Progenitor cell of endocrine pancreas (in vitro differentiated cells): ENCODE results near the gene IQGAP2. TPM values are rescaled to one million over a fixed set of nuclear protein-coding genes. Genes with fewer than 3 reads are reported as not detected.

ENCODE experiments used
- DNase-seq: peaks from one replicate; pipeline ENCODE4 v3.0.0; 2021; ENCODE audit warnings: low spot score; ENCODE audit not compliant: unreplicated experiment
- H3K27ac Mint-ChIP-seq: 2 replicates; pipeline ENCODE4 v1.8.0; 2021; ENCODE audit warnings: mild to moderate bottlenecking, moderate library complexity, mixed read lengths
- H3K27me3 Mint-ChIP-seq: 2 replicates; pipeline ENCODE4 v1.8.0; 2021; ENCODE audit warnings: mixed read lengths
- H3K36me3 Mint-ChIP-seq: 2 replicates; pipeline ENCODE4 v1.8.0; 2022; ENCODE audit warnings: mixed read lengths; ENCODE audit not compliant: insufficient read depth
- H3K4me1 Mint-ChIP-seq: 2 replicates; pipeline ENCODE4 v1.8.0; 2021; ENCODE audit warnings: low read depth, mixed read lengths
- H3K4me3 Mint-ChIP-seq: 2 replicates; pipeline ENCODE4 v1.8.0; 2021; ENCODE audit warnings: low read depth, mild to moderate bottlenecking, moderate library complexity, mixed read lengths
- H3K9me3 Mint-ChIP-seq: 2 replicates; pipeline ENCODE4 v1.8.0; 2021; ENCODE audit warnings: low read depth, mixed read lengths
- CTCF ChIP-seq: fragments of 200-600 bp; sonication (generic); IDR thresholded peaks from one replicate; pipeline ENCODE4 v1.5.0; 2021; ENCODE audit warnings: antibody characterized with exemption, mild to moderate bottlenecking; ENCODE audit not compliant: unreplicated experiment
- total RNA-seq: library from RNA; stranded (reverse); gene quantifications from 2 replicates; pipeline ENCODE4 v1.2.1, GENCODE V29; 2021

Gene IQGAP2
- total RNA-seq, 1 donor from 2014 or later = 16.7 TPM

- no peak overlapping the region for H3K27ac Mint-ChIP-seq
- no peak for TF ChIP-seq CTCF
- H3K4me3 Mint-ChIP-seq = no peak overlapping the region
- no peak for DNase-seq
- H3K9me3 Mint-ChIP-seq = peaks cover 5% of the 10 kb centered on the region
- H3K36me3 Mint-ChIP-seq = peaks cover 4% of the 10 kb centered on the region
- peaks cover 17% of the 10 kb centered on the region for H3K4me1 Mint-ChIP-seq
- no peaks in the 10 kb centered on the region for H3K27me3 Mint-ChIP-seq
These were observed 254.0 kb downstream of the IQGAP2 start for GRCh38 chr5:76657091-76657490.

- Mint-ChIP-seq H3K9me3 (peaks cover 5% of the 10 kb centered on the region), H3K4me3 (no peak overlapping the region), H3K27ac (peak overlapping the region; percentile 89), H3K36me3 (peaks cover 4% of the 10 kb centered on the region), H3K4me1 (peaks cover 19% of the 10 kb centered on the region), H3K27me3 (no peaks in the 10 kb centered on the region)
- DNase-seq = no peak
- no peak for TF ChIP-seq CTCF
These were observed 254.7 kb downstream of the IQGAP2 start for GRCh38 chr5:76657683-76658311.

- Mint-ChIP-seq H3K4me1 (peaks cover 24% of the 10 kb centered on the region), H3K36me3 (peaks cover 4% of the 10 kb centered on the region), H3K27ac (no peak overlapping the region), H3K9me3 (peaks cover 5% of the 10 kb centered on the region), H3K27me3 (no peaks in the 10 kb centered on the region), H3K4me3 (no peak overlapping the region)
- no peak for DNase-seq
- no peak for TF ChIP-seq CTCF
These were observed 257.3 kb downstream of the IQGAP2 start for GRCh38 chr5:76660360-76660759.

- H3K27me3 Mint-ChIP-seq = no peaks in the 10 kb centered on the region
- H3K4me3 Mint-ChIP-seq = no peak overlapping the region
- peaks cover 4% of the 10 kb centered on the region for H3K36me3 Mint-ChIP-seq
- DNase-seq = no peak
- no peak for TF ChIP-seq CTCF
- H3K4me1 Mint-ChIP-seq = peaks cover 28% of the 10 kb centered on the region
- H3K9me3 Mint-ChIP-seq = peaks cover 5% of the 10 kb centered on the region
- H3K27ac Mint-ChIP-seq = no peak overlapping the region
These were observed 259.4 kb downstream of the IQGAP2 start for GRCh38 chr5:76662521-76662920.

- Mint-ChIP-seq H3K36me3 (peaks cover 1% of the 10 kb centered on the region), H3K27me3 (no peaks in the 10 kb centered on the region), H3K4me1 (peaks cover 20% of the 10 kb centered on the region), H3K4me3 (no peak overlapping the region), H3K9me3 (no peaks in the 10 kb centered on the region), H3K27ac (no peak overlapping the region)
- no peak for DNase-seq
- no peak for TF ChIP-seq CTCF
These were observed 260.5 kb downstream of the IQGAP2 start for GRCh38 chr5:76663573-76663972.
